HepG2 (cell line): ENCODE measurements around the gene HS3ST2. TPM values are rescaled to one million over a fixed set of nuclear protein-coding genes. Genes with fewer than 3 reads are reported as not detected.

Source experiments
- AKAP8 ChIP-seq: sonication (generic); formaldehyde crosslinking; IDR thresholded peaks from 2 replicates; pipeline ENCODE4 v1.5.1; 2020; ENCODE audit warnings: mild to moderate bottlenecking, missing genetic modification reagents
- ARNT2 ChIP-seq: sonication (generic); formaldehyde crosslinking; IDR thresholded peaks from 2 replicates; pipeline ENCODE4 v1.8.0; 2022; ENCODE audit warnings: mild to moderate bottlenecking, low read depth, missing genetic modification reagents, moderate library complexity
- CC2D1A ChIP-seq: sonication (generic); formaldehyde crosslinking; IDR thresholded peaks from 2 replicates; pipeline ENCODE4 v1.8.1; 2023; ENCODE audit warnings: mild to moderate bottlenecking, missing genetic modification reagents
- ERF ChIP-seq: IDR thresholded peaks from 2 replicates; pipeline ENCODE4 v1.6.1; 2018; ENCODE audit warnings: missing biosample characterization, missing genetic modification reagents
- GLI4 ChIP-seq: sonication (generic); formaldehyde crosslinking; IDR thresholded peaks from 2 replicates; pipeline ENCODE4 v1.5.1; 2020; ENCODE audit warnings: missing genetic modification reagents, mild to moderate bottlenecking, moderate library complexity, borderline replicate concordance
- ISX ChIP-seq: sonication (generic); formaldehyde crosslinking; conservative IDR thresholded peaks from 2 replicates; pipeline ENCODE4 v1.5.0; 2020; ENCODE audit warnings: missing genetic modification reagents
- JUN ChIP-seq: sonication (generic); formaldehyde crosslinking; IDR thresholded peaks from 2 replicates; pipeline ENCODE4 v1.4.0; 2020; ENCODE audit warnings: mild to moderate bottlenecking, missing genetic modification reagents
- KLF6 ChIP-seq: IDR thresholded peaks from 2 replicates; pipeline ENCODE4 v1.8.0; 2016; ENCODE audit warnings: missing biosample characterization, missing genetic modification reagents
- MED1 ChIP-seq: sonication (generic); formaldehyde crosslinking; IDR thresholded peaks from 2 replicates; pipeline ENCODE4 v1.4.0; 2020; ENCODE audit warnings: missing genetic modification reagents
- MIER3 ChIP-seq: IDR thresholded peaks from 2 replicates; pipeline ENCODE4 v1.6.1; 2016; ENCODE audit warnings: missing compliant biosample characterization, borderline replicate concordance
- POLR2A ChIP-seq, 2 experiments: IDR thresholded peaks; 2 replicates each; pipeline ENCODE4 v1.6.1; 2011; ENCODE audit warnings: low read depth in 2 of 2, low read length in 2 of 2, mild to moderate bottlenecking in 1 of 2, moderate library complexity in 1 of 2; ENCODE audit not compliant: insufficient read depth in 1 of 2
- RBM22 ChIP-seq: fragments of 200-400 bp; formaldehyde crosslinking; optimal IDR thresholded peaks from 2 replicates; pipeline ENCODE3; 2017; ENCODE audit warnings: mild to moderate bottlenecking, low read length, moderate library complexity
- SATB2 ChIP-seq: sonication (generic); formaldehyde crosslinking; IDR thresholded peaks from 2 replicates; pipeline ENCODE4 v1.5.0; 2020; ENCODE audit warnings: missing genetic modification reagents
- SNAI1 ChIP-seq: sonication (generic); formaldehyde crosslinking; IDR thresholded peaks from 2 replicates; pipeline ENCODE4 v1.5.0; 2020; ENCODE audit warnings: mild to moderate bottlenecking, missing genetic modification reagents, borderline replicate concordance
- U2AF1 ChIP-seq: fragments of 200-400 bp; formaldehyde crosslinking; optimal IDR thresholded peaks from 2 replicates; pipeline ENCODE3; 2017; ENCODE audit warnings: mild to moderate bottlenecking, low read depth, low read length
- ZBTB3 ChIP-seq: sonication (generic); formaldehyde crosslinking; IDR thresholded peaks from 2 replicates; pipeline ENCODE4 v1.4.0; 2020; ENCODE audit warnings: low read depth, mild to moderate bottlenecking, moderate library complexity, missing genetic modification reagents, borderline replicate concordance
- ZBTB38 ChIP-seq: sonication (generic); formaldehyde crosslinking; IDR thresholded peaks from 2 replicates; pipeline ENCODE4 v1.5.1; 2020; ENCODE audit warnings: mild to moderate bottlenecking, missing genetic modification reagents
- ZBTB7B ChIP-seq: sonication (generic); formaldehyde crosslinking; IDR thresholded peaks from 2 replicates; pipeline ENCODE4 v1.4.0; 2020; ENCODE audit warnings: missing genetic modification reagents
- ZNF207 ChIP-seq: fragments of 450-650 bp; IDR thresholded peaks from 2 replicates; pipeline ENCODE4 v1.6.1; 2016; ENCODE audit warnings: antibody characterized with exemption, borderline replicate concordance
- ZNF326 ChIP-seq: sonication (generic); formaldehyde crosslinking; IDR thresholded peaks from 2 replicates; pipeline ENCODE4 v1.4.0; 2020; ENCODE audit warnings: missing genetic modification reagents, borderline replicate concordance
- ZNF441 ChIP-seq: sonication (generic); formaldehyde crosslinking; IDR thresholded peaks from 2 replicates; pipeline ENCODE4 v1.7.0; 2021; ENCODE audit warnings: missing genetic modification reagents, borderline replicate concordance
- ZNF543 ChIP-seq: sonication (generic); formaldehyde crosslinking; IDR thresholded peaks from 2 replicates; pipeline ENCODE4 v1.4.0; 2020; ENCODE audit warnings: mild to moderate bottlenecking, missing genetic modification reagents
- ZNF747 ChIP-seq: sonication (generic); formaldehyde crosslinking; IDR thresholded peaks from 2 replicates; pipeline ENCODE4 v1.8.1; 2023; ENCODE audit warnings: missing genetic modification reagents, mild to moderate bottlenecking, borderline replicate concordance
- ZNF776 ChIP-seq: sonication (generic); formaldehyde crosslinking; IDR thresholded peaks from 2 replicates; pipeline ENCODE4 v1.4.0; 2020; ENCODE audit warnings: mild to moderate bottlenecking, missing genetic modification reagents
- polyA plus RNA-seq, 8 experiments: library from polyadenylated mRNA; depleted of rRNA in 3 of 8; stranded (reverse) in 7 of 8; unstranded in 1 of 8; fragments of >200 nt; fragmentation: Illumina TruSeq in 4 of 8; extraction: Trizol in 4 of 8; gene quantifications; 2 replicates each; pipeline versions ENCODE4 v1.2.1 to v1.2.3, GENCODE V29; 2011 to 2016; ENCODE audit warnings: low read depth in 4 of 8, missing spikeins in 1 of 8, mixed read lengths in 1 of 8; ENCODE audit not compliant: insufficient read depth in 1 of 8
- total RNA-seq, 5 experiments: library from RNA; depleted of rRNA; stranded (reverse); fragments of >200 nt; fragmentation: Illumina TruSeq; extraction: Trizol; gene quantifications; 2 replicates each; pipeline ENCODE4 v1.2.3, GENCODE V29; 2016; ENCODE audit warnings: low read depth in 1 of 5
- TF ChIP-seq, protein P1 (sequence below): sonication (generic); formaldehyde crosslinking; IDR thresholded peaks from 2 replicates; pipeline ENCODE4 v1.8.0; 2022; ENCODE audit warnings: mild to moderate bottlenecking, missing genetic modification reagents; ENCODE audit not compliant: insufficient replicate concordance
- TF ChIP-seq, protein P2 (sequence below): IDR thresholded peaks from 2 replicates; pipeline ENCODE4 v1.6.1; 2016; ENCODE audit warnings: missing genetic modification reagents, missing compliant biosample characterization
- TF ChIP-seq, protein P3 (sequence below): sonication (generic); formaldehyde crosslinking; IDR thresholded peaks from 2 replicates; pipeline ENCODE4 v1.5.0; 2020; ENCODE audit warnings: missing genetic modification reagents

Gene HS3ST2
- total and polyA plus RNA-seq, 2 of the 13 experiments (the other 11 are each of a cell fraction or from before 2014, with no cell fraction given) = not detected

DNA sequence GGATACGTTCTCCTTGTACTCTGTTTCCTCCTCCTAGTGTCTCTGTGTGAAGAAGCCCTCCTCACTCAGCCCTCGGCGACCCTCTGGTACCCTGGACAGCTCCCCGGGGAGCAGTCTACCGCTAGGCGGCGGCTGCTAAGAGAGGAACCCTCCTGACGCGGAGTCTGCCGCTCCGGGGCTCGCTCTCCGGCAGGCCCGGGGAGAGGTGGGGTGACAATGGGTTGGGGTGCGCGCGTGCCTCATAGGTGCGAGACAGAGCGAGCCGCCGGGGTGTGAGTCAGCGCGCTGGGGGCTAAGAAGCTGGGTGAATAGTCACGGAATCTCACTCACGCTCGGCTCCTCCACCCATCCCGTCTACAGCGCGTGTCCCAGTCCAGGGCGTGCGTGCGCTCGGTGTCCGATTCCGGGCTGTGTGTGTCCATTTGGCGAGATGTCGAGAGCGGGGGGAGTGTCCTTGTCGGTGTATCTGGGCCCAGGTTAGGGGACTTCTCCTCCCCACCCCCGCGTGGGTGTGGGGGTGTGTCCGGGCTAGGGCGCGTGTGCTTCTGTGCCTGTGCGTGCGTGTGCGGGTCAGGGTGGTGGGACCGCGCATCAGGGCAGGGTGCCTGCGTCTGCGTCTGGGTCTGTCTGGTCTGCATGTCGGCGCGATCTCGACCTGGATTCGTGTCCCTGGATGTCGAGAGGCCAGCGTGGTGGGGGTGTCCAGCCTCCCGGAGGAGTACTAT, 577 bp upstream of the HS3ST2 start (continued):
- TF ChIP-seq, protein P1, sequence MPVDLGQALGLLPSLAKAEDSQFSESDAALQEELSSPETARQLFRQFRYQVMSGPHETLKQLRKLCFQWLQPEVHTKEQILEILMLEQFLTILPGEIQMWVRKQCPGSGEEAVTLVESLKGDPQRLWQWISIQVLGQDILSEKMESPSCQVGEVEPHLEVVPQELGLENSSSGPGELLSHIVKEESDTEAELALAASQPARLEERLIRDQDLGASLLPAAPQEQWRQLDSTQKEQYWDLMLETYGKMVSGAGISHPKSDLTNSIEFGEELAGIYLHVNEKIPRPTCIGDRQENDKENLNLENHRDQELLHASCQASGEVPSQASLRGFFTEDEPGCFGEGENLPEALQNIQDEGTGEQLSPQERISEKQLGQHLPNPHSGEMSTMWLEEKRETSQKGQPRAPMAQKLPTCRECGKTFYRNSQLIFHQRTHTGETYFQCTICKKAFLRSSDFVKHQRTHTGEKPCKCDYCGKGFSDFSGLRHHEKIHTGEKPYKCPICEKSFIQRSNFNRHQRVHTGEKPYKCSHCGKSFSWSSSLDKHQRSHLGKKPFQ = no peak
- TF ChIP-seq SNAI1 (CRISPR knock-in tag) (peak; percentile 94; the same call in 1 of the 2 replicates), ZNF207 (no peak), ZBTB3 (CRISPR knock-in tag) (no peak), ZNF747 (CRISPR knock-in tag) (0 out of 2 replicates have a peak, but pooled peaks have one; percentile 33), ERF (CRISPR knock-in tag) (peak; percentile 93), POLR2A (IDR thresholded peaks at IDR 0.05; ENCODE audit: insufficient read depth in 1 of 2, low read depth in 2 of 2, low read length in 2 of 2) (no peak), AKAP8 (CRISPR knock-in tag) (no peak), ZNF326 (CRISPR knock-in tag) (no peak), ZNF776 (CRISPR knock-in tag) (peak; percentile 64; the same call in 1 of the 2 replicates), U2AF1 (no peak), ISX (0 out of 2 replicates have a peak, but pooled peaks have one; percentile 69), MIER3 (CRISPR knock-in tag) (peak; percentile 30; the same call in 1 of the 2 replicates), GLI4 (CRISPR knock-in tag) (no peak), RBM22 (no peak), CC2D1A (peak; percentile 79; the same call in 1 of the 2 replicates), ZBTB7B (CRISPR knock-in tag) (peak; percentile 87), SATB2 (CRISPR knock-in tag) (0 out of 2 replicates have a peak, but pooled peaks have one; percentile 79), ZNF441 (CRISPR knock-in tag) (peak; percentile 84), KLF6 (CRISPR knock-in tag) (peak; percentile 96), MED1 (no peak), ARNT2 (CRISPR knock-in tag) (peak; percentile 97), ZNF543 (CRISPR knock-in tag) (0 out of 2 replicates have a peak, but pooled peaks have one; percentile 46), JUN (CRISPR knock-in tag) (0 out of 2 replicates have a peak, but pooled peaks have one; percentile 28), ZBTB38 (CRISPR knock-in tag) (no peak)
- TF ChIP-seq, protein P2, sequence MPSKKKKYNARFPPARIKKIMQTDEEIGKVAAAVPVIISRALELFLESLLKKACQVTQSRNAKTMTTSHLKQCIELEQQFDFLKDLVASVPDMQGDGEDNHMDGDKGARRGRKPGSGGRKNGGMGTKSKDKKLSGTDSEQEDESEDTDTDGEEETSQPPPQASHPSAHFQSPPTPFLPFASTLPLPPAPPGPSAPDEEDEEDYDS = peak; percentile 33; the same call in 1 of the 2 replicates
- TF ChIP-seq, protein P3, sequence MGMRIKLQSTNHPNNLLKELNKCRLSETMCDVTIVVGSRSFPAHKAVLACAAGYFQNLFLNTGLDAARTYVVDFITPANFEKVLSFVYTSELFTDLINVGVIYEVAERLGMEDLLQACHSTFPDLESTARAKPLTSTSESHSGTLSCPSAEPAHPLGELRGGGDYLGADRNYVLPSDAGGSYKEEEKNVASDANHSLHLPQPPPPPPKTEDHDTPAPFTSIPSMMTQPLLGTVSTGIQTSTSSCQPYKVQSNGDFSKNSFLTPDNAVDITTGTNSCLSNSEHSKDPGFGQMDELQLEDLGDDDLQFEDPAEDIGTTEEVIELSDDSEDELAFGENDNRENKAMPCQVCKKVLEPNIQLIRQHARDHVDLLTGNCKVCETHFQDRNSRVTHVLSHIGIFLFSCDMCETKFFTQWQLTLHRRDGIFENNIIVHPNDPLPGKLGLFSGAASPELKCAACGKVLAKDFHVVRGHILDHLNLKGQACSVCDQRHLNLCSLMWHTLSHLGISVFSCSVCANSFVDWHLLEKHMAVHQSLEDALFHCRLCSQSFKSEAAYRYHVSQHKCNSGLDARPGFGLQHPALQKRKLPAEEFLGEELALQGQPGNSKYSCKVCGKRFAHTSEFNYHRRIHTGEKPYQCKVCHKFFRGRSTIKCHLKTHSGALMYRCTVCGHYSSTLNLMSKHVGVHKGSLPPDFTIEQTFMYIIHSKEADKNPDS (CRISPR knock-in tag) = no peak
